Endometrial microvascular endothelial cells (primary cell): Measurements from ENCODE around the gene ECHDC3. TPM values are rescaled to one million over a fixed set of nuclear protein-coding genes. Genes with fewer than 3 reads are reported as not detected.
"Not testable (repeated sequence)": the region's sequence is repeated elsewhere in the genome, so short reads cannot be mapped to it uniquely, and the experiment has no call there.

Experiments
- in situ Hi-C: cut with HindIII; loops from 2 replicates; pipeline ENCODE4 v1.10.0; 2017; ENCODE audit warnings: low sequenced_read_pairs, low pct_unique_long_range_greater_than_20kb; ENCODE audit errors: inconsistent ontology term
- total RNA-seq: library from RNA; depleted of rRNA; stranded (reverse); fragments of >200 nt; gene quantifications from one replicate; pipeline ENCODE4 v1.2.3, GENCODE V29; 2015; ENCODE audit errors: inconsistent ontology term

The ECHDC3 gene, protein sequence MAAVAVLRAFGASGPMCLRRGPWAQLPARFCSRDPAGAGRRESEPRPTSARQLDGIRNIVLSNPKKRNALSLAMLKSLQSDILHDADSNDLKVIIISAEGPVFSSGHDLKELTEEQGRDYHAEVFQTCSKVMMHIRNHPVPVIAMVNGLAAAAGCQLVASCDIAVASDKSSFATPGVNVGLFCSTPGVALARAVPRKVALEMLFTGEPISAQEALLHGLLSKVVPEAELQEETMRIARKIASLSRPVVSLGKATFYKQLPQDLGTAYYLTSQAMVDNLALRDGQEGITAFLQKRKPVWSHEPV
- 16.8 TPM for total RNA-seq

- in situ Hi-C loops, result no loop called here
Measured at GRCh38 chr10:11742009-11742778, at the start of gene ECHDC3. ECHDC3 (plus strand) TSS chr10:11742382; CDS start chr10:11742577, 195 bp downstream.

GRCh38 chr10:11693376-11693775 is 48.8 kb upstream of the ECHDC3 start:
- in situ Hi-C loops, result no loop called here

GRCh38 chr10:11695779-11696178 is 46.4 kb upstream of the ECHDC3 start:
- in situ Hi-C loops, result no loop called here

GRCh38 chr10:11697718-11698527 is 44.3 kb upstream of the ECHDC3 start:
- in situ Hi-C loops, result no loop called here

GRCh38 chr10:11698691-11699549 is 43.3 kb upstream of the ECHDC3 start:
- in situ Hi-C loops, result no loop called here

GRCh38 chr10:11699550-11700097 is 42.6 kb upstream of the ECHDC3 start:
- in situ Hi-C loops, result no loop called here

- in situ Hi-C loops, result no loop called here
Measured at GRCh38 chr10:11700539-11700938, 41.6 kb upstream of the ECHDC3 start.

GRCh38 chr10:11701451-11702095 is 40.6 kb upstream of the ECHDC3 start:
- in situ Hi-C loops, result no loop called here

- in situ Hi-C loops, result no loop called here
Measured at GRCh38 chr10:11702264-11702663, 39.9 kb upstream of the ECHDC3 start.

DNA sequence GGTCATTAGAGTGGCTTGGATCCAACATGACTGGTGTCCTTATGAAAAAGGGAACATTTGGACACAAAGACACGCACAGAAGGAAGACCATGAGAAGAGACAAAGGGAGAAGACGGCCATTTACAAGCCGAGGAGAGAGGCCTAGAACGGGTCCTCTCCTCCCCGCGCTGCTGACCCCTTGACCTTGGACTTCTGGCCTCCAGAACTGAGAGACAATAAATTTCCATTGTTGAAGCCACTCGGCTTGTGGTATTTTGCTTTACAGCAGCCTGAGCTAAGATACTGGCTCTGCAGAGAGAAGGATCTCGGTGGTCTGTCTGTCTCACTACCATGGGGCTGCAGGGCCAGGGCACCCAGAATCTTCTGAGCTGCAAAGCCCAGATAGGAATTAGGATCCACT is 38.1 kb upstream of the ECHDC3 start:
- in situ Hi-C loops, result no loop called here

GRCh38 chr10:11705722-11706121 is 36.5 kb upstream of the ECHDC3 start:
- in situ Hi-C loops, result no loop called here

- in situ Hi-C loops, result no loop called here
Measured at GRCh38 chr10:11706895-11707567, 35.2 kb upstream of the ECHDC3 start.

GRCh38 chr10:11707624-11708350 is 34.4 kb upstream of the ECHDC3 start:
- in situ Hi-C loops, result no loop called here

DNA sequence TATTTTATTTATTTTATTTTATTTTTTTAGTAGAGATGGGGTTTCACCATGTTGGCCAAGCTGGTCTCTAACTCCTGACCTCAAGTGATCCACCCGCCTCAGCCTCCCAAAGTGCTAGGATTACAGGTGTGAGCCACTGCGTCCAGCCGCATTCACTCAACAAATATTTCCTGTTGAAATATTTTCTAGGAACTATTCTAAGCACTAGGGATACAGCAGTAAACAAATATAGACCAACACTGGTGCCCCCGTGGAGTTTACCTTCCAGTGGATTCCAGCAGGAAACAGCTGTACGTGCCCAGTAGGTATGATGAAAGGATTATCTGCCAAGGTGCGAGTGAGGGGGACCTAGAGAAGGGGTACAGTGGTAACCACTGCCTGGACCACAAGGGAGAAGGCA is 33.4 kb upstream of the ECHDC3 start:
- in situ Hi-C loops, result not testable (repeated sequence)

GRCh38 chr10:11712744-11713143 is 29.4 kb upstream of the ECHDC3 start:
- in situ Hi-C loops, result no loop called here

GRCh38 chr10:11713186-11713743 is 28.9 kb upstream of the ECHDC3 start:
- in situ Hi-C loops, result no loop called here
